Measurements from ENCODE around the gene THAP11.

- TF ChIP-seq, protein P1, sequence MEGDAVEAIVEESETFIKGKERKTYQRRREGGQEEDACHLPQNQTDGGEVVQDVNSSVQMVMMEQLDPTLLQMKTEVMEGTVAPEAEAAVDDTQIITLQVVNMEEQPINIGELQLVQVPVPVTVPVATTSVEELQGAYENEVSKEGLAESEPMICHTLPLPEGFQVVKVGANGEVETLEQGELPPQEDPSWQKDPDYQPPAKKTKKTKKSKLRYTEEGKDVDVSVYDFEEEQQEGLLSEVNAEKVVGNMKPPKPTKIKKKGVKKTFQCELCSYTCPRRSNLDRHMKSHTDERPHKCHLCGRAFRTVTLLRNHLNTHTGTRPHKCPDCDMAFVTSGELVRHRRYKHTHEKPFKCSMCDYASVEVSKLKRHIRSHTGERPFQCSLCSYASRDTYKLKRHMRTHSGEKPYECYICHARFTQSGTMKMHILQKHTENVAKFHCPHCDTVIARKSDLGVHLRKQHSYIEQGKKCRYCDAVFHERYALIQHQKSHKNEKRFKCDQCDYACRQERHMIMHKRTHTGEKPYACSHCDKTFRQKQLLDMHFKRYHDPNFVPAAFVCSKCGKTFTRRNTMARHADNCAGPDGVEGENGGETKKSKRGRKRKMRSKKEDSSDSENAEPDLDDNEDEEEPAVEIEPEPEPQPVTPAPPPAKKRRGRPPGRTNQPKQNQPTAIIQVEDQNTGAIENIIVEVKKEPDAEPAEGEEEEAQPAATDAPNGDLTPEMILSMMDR (IDR thresholded peaks at IDR 0.05; ENCODE audit: low read length), result no peak
- no peak for TF ChIP-seq EZH2 (IDR thresholded peaks at IDR 0.05; ENCODE audit: borderline replicate concordance, low read length)
These were observed 13.7 kb downstream of the THAP11 start for GRCh38 chr16:67855789-67856188.

All from OCI-LY1 (cell line).